Neutrophil (primary cell): ENCODE data around the gene ZMYM4.

Experiments
- H3K27ac ChIP-seq: fragments of 200-600 bp; sonication (generic); 2 replicates; pipeline ENCODE4 v1.5.1; 2016; ENCODE audit warnings: mild to moderate bottlenecking, moderate library complexity
- H3K27me3 ChIP-seq: fragments of 200-600 bp; sonication (generic); 2 replicates; pipeline ENCODE4 v1.6.0; 2016; ENCODE audit warnings: mild to moderate bottlenecking
- H3K36me3 ChIP-seq: fragments of 200-600 bp; sonication (generic); 2 replicates; pipeline ENCODE4 v1.5.1; 2017
- H3K4me1 ChIP-seq, 2 experiments: fragments of 200-600 bp in 1 of 2; sonication (generic) in 1 of 2; 1 replicate in 1 of 2; 2 replicates in 1 of 2; pipeline versions ENCODE4 v1.5.1 to v1.6.1; 2013 to 2016; ENCODE audit warnings: low read depth in 1 of 2, low read length in 1 of 2, mild to moderate bottlenecking in 1 of 2, moderate library complexity in 1 of 2; ENCODE audit not compliant: control insufficient read depth in 1 of 2, insufficient read depth in 1 of 2
- H3K4me3 ChIP-seq, 2 experiments: fragments of 200-600 bp in 1 of 2; sonication (generic) in 1 of 2; 1 replicate in 1 of 2; 2 replicates in 1 of 2; pipeline ENCODE4 v1.5.1; 2013 to 2016; ENCODE audit warnings: low read depth in 1 of 2, low read length in 1 of 2, mild to moderate bottlenecking in 1 of 2, moderate library complexity in 1 of 2
- H3K9me3 ChIP-seq: fragments of 200-600 bp; sonication (generic); 2 replicates; pipeline ENCODE4 v1.5.1; 2016
- TF ChIP-seq, protein P1 (sequence below): fragments of 200-600 bp; sonication (generic); IDR thresholded peaks from 2 replicates; pipeline ENCODE4 v1.5.1; 2016; ENCODE audit warnings: antibody characterized with exemption

ZMYM4 gene

DNA sequence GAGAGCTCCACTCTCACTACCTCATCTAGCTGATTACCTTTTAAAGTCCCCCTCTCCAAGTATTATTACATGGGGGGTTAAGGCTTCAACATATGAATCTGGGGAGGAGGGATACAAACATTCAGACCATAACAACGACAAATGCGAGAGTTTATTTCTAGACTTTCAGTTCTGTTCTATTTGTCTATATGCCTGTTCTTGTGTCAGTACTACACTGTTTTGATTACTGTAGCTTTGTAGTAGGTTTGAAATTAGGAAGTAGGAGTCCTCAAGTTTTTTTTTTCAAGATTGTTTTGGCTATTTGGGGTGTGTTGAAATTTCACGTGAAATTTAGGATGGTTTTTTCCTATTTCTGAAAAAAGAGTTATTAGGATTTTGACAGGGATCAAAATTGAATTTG, 16.3 kb downstream of the ZMYM4 start:
- no peak overlapping the region for H3K27ac ChIP-seq
- H3K4me3 ChIP-seq: no peak overlapping the region
- TF ChIP-seq, protein P1, sequence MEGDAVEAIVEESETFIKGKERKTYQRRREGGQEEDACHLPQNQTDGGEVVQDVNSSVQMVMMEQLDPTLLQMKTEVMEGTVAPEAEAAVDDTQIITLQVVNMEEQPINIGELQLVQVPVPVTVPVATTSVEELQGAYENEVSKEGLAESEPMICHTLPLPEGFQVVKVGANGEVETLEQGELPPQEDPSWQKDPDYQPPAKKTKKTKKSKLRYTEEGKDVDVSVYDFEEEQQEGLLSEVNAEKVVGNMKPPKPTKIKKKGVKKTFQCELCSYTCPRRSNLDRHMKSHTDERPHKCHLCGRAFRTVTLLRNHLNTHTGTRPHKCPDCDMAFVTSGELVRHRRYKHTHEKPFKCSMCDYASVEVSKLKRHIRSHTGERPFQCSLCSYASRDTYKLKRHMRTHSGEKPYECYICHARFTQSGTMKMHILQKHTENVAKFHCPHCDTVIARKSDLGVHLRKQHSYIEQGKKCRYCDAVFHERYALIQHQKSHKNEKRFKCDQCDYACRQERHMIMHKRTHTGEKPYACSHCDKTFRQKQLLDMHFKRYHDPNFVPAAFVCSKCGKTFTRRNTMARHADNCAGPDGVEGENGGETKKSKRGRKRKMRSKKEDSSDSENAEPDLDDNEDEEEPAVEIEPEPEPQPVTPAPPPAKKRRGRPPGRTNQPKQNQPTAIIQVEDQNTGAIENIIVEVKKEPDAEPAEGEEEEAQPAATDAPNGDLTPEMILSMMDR: no peak

DNA sequence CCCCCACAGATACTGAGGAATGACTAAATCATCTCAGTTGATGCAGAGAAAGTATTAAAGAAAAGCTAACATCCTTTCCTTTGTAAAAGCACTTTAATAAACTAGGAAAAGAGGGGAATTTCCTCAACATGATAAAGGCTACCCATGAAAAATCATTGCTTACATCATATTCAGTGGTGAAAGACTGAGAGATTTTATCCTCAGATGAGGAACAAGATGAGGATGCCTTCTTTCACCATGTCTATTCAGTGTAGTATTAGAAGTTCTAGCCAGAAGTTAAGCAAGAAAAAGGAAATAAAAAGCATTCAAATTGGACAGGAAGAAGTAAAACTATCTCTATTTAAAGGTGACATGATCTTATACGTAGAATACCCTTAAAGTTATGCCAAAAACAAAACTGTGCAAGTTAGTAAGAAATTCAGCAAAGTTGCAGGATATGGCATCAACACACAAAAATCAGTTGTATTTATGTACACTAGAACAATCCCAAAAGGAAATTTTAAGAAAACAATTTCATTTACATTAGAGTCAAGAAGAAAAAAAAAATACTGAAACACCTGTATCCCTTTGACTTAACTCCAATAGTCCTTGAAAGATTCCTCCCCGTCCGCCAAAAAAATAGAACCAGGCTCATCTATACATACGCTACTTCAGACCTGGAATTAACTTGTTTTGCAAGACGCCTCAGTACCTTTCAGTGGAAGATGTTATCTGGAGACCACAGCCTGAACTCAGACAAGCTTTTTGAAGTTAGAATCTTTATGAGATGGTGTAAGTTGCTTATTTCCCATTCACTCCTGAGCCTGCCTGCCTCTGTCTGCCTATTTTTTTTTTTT, 17.5 kb downstream of the ZMYM4 start:
- TF ChIP-seq, protein P1: no peak
- Histone ChIP-seq H3K9me3 (no peaks in the 10 kb centered on the region), H3K36me3 (peaks cover 8% of the 10 kb centered on the region), H3K27me3 (no peaks in the 10 kb centered on the region), H3K4me3 (no peak overlapping the region), H3K4me1 (peaks cover 5 to 7% of the 10 kb centered on the region in 2 experiments), H3K27ac (no peak overlapping the region)

More for the DNA sequence above, 16.3 kb downstream of the ZMYM4 start:
- Histone ChIP-seq H3K36me3 (no peaks in the 10 kb centered on the region), H3K27me3 (no peaks in the 10 kb centered on the region), H3K9me3 (no peaks in the 10 kb centered on the region), H3K4me1 (peaks cover 5 to 7% of the 10 kb centered on the region in 2 experiments)

DNA sequence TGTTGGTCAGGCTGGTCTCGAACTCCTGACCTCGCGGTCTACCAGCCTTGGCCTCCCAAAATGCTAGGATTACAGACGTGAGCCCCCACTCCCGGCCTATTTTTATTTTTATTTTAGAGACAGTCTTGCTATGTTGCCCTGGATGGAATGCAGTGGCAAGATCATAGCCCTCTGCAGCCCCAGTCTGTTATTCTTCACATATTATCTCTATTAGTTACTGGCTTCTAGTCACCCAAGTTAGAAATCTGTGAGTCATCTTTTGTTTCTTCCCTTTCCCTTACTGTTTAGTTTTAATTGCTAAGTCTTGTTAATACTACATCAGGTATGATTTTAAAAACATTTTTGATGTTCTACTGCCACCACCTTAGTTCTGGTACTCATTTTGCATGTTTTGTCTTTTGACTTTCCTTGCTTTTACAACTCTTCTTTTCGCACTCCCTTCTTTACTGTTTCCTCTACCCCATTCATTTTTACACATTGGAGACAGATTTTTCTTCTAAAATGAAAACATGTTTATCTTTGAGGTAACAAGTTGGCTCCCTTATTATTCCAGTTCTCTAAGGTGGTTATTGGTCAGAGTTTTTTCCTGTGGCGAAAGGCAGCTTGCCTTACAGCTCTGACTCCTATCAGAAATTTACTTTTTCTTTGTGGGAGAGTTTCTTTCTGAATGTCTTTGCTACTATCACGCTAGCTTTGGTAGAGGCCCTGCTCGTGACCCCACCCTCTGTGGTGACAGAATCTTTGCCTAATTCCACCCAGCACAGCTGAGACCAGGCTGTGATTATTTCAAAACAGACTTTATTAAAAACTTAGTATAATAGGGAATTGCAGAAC, 19.5 kb downstream of the ZMYM4 start:
- Histone ChIP-seq H3K27ac (no peak overlapping the region), H3K4me1 (peaks cover 5 to 7% of the 10 kb centered on the region in 2 experiments), H3K4me3 (no peak overlapping the region), H3K9me3 (no peaks in the 10 kb centered on the region), H3K27me3 (no peaks in the 10 kb centered on the region), H3K36me3 (peaks cover 8% of the 10 kb centered on the region)
- TF ChIP-seq, protein P1: no peak

DNA sequence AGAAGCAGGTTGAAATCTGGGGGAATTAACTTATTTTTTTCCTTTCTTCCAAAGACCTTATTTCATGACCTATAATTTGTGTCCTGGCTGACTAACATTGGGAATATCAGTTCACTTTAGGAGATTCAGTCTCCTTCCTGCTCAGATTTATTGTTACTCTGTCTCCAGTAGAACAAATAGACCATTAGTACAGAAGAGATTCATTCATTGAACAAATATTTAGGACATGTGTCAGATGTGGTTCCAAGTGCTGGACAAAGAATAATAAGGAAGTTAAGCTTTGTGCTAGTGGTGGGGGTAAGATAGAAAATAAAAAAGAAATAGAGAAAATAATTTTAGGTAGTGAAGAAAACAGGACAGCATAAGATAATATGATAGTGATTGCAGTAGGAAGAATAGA, 20.3 kb downstream of the ZMYM4 start:
- Histone ChIP-seq H3K9me3 (no peaks in the 10 kb centered on the region), H3K36me3 (peaks cover 8% of the 10 kb centered on the region), H3K4me3 (no peak overlapping the region), H3K27ac (no peak overlapping the region), H3K4me1 (peaks cover 5 to 7% of the 10 kb centered on the region in 2 experiments), H3K27me3 (no peaks in the 10 kb centered on the region)
- TF ChIP-seq, protein P1: no peak

DNA sequence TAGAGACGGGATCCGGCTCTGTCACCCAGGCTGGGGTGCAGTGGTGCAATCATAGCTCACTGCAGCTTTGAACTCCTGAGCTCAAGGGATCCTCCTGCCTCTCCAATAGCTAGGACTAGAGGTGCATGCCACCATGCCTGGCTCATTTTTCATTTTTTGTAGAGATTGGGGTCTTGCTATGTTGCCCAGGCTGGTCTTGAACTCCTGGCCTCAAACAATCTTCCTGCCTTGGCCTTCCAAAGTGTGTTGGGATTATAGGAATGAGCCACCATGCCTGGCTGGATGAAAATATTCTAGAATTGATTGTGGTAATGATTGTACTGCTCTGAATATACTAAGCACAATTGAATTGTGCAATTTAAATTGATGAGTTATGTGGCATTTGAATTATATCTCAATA, 21.9 kb downstream of the ZMYM4 start:
- Histone ChIP-seq H3K4me3 (no peak overlapping the region), H3K36me3 (peaks cover 8% of the 10 kb centered on the region), H3K27ac (no peak overlapping the region), H3K4me1 (peaks cover 5 to 6% of the 10 kb centered on the region in 2 experiments), H3K9me3 (no peaks in the 10 kb centered on the region), H3K27me3 (no peaks in the 10 kb centered on the region)
- TF ChIP-seq, protein P1: no peak
